Measurements from ENCODE around the gene ROR2.

The ROR2 gene

GRCh38 chr9:91835632-91836031, 114.4 kb downstream of the ROR2 start:
- no peak for DNase-seq (ENCODE audit: insufficient read length, low spot score)
- FAIRE-seq: no peak
- no peak for TF ChIP-seq POU2F2 (IDR thresholded peaks at IDR 0.05; ENCODE audit: low read depth, low read length)
- no peak for TF ChIP-seq PAX5 (IDR thresholded peaks at IDR 0.05; ENCODE audit: insufficient read depth, low read length, severe bottlenecking)
- TF ChIP-seq SPI1 (IDR thresholded peaks at IDR 0.05; ENCODE audit: low read depth, low read length): no peak
- TF ChIP-seq POLR2AphosphoS5 (IDR thresholded peaks at IDR 0.05; ENCODE audit: low read depth, low read length): no peak
- no peak for TF ChIP-seq POLR2A (IDR thresholded peaks at IDR 0.05; ENCODE audit: low read depth, low read length)

GRCh38 chr9:91835216-91835615, 114.8 kb downstream of the ROR2 start:
- TF ChIP-seq POLR2AphosphoS5 (IDR thresholded peaks at IDR 0.05; ENCODE audit: low read depth, low read length) (no peak), POLR2A (IDR thresholded peaks at IDR 0.05; ENCODE audit: low read depth, low read length) (no peak), TAF1 (IDR thresholded peaks at IDR 0.05; ENCODE audit: low read depth, low read length) (no peak), POU2F2 (IDR thresholded peaks at IDR 0.05; ENCODE audit: low read depth, low read length) (no peak), PAX5 (IDR thresholded peaks at IDR 0.05; ENCODE audit: insufficient read depth, low read length, severe bottlenecking) (no peak), SPI1 (IDR thresholded peaks at IDR 0.05; ENCODE audit: low read depth, low read length) (no peak)
- DNase-seq (ENCODE audit: insufficient read length, low spot score): no peak
- no peak for FAIRE-seq

- FAIRE-seq (no peak), DNase-seq (ENCODE audit: insufficient read length, low spot score) (no peak)
- no peak for TF ChIP-seq PAX5 (IDR thresholded peaks at IDR 0.05; ENCODE audit: insufficient read depth, low read length, severe bottlenecking)
- no peak for TF ChIP-seq POU2F2 (IDR thresholded peaks at IDR 0.05; ENCODE audit: low read depth, low read length)
- TF ChIP-seq TAF1 (IDR thresholded peaks at IDR 0.05; ENCODE audit: low read depth, low read length): no peak
- no peak for TF ChIP-seq SPI1 (IDR thresholded peaks at IDR 0.05; ENCODE audit: low read depth, low read length)
- TF ChIP-seq POLR2A (IDR thresholded peaks at IDR 0.05; ENCODE audit: low read depth, low read length): no peak
- no peak for TF ChIP-seq POLR2AphosphoS5 (IDR thresholded peaks at IDR 0.05; ENCODE audit: low read depth, low read length)
Measured at GRCh38 chr9:91834740-91835139, 115.3 kb downstream of the ROR2 start.

GRCh38 chr9:91833878-91834255, 116.2 kb downstream of the ROR2 start:
- no peak for DNase-seq (ENCODE audit: insufficient read length, low spot score)
- TF ChIP-seq PAX5 (IDR thresholded peaks at IDR 0.05; ENCODE audit: insufficient read depth, low read length, severe bottlenecking) (no peak), SPI1 (IDR thresholded peaks at IDR 0.05; ENCODE audit: low read depth, low read length) (no peak), POLR2A (IDR thresholded peaks at IDR 0.05; ENCODE audit: low read depth, low read length) (no peak), POLR2AphosphoS5 (IDR thresholded peaks at IDR 0.05; ENCODE audit: low read depth, low read length) (no peak), POU2F2 (IDR thresholded peaks at IDR 0.05; ENCODE audit: low read depth, low read length) (no peak), TAF1 (IDR thresholded peaks at IDR 0.05; ENCODE audit: low read depth, low read length) (no peak)
- no peak for FAIRE-seq

- no peak for FAIRE-seq
- TF ChIP-seq SPI1 (IDR thresholded peaks at IDR 0.05; ENCODE audit: low read depth, low read length) (no peak), PAX5 (IDR thresholded peaks at IDR 0.05; ENCODE audit: insufficient read depth, low read length, severe bottlenecking) (no peak), POU2F2 (IDR thresholded peaks at IDR 0.05; ENCODE audit: low read depth, low read length) (no peak), POLR2AphosphoS5 (IDR thresholded peaks at IDR 0.05; ENCODE audit: low read depth, low read length) (no peak), TAF1 (IDR thresholded peaks at IDR 0.05; ENCODE audit: low read depth, low read length) (no peak), POLR2A (IDR thresholded peaks at IDR 0.05; ENCODE audit: low read depth, low read length) (no peak)
- no peak for DNase-seq (ENCODE audit: insufficient read length, low spot score)
Measured at GRCh38 chr9:91833096-91833877, 116.7 kb downstream of the ROR2 start.

- FAIRE-seq (no peak), DNase-seq (ENCODE audit: insufficient read length, low spot score) (no peak)
- TF ChIP-seq POU2F2 (IDR thresholded peaks at IDR 0.05; ENCODE audit: low read depth, low read length) (no peak), POLR2A (IDR thresholded peaks at IDR 0.05; ENCODE audit: low read depth, low read length) (no peak), SPI1 (IDR thresholded peaks at IDR 0.05; ENCODE audit: low read depth, low read length) (no peak), POLR2AphosphoS5 (IDR thresholded peaks at IDR 0.05; ENCODE audit: low read depth, low read length) (no peak)
Measured at GRCh38 chr9:91832322-91832721, 117.7 kb downstream of the ROR2 start.

- TF ChIP-seq TAF1 (IDR thresholded peaks at IDR 0.05; ENCODE audit: low read depth, low read length) (no peak), POU2F2 (IDR thresholded peaks at IDR 0.05; ENCODE audit: low read depth, low read length) (no peak), POLR2AphosphoS5 (IDR thresholded peaks at IDR 0.05; ENCODE audit: low read depth, low read length) (no peak), SPI1 (IDR thresholded peaks at IDR 0.05; ENCODE audit: low read depth, low read length) (no peak), POLR2A (IDR thresholded peaks at IDR 0.05; ENCODE audit: low read depth, low read length) (no peak), PAX5 (IDR thresholded peaks at IDR 0.05; ENCODE audit: insufficient read depth, low read length, severe bottlenecking) (no peak)
- DNase-seq (ENCODE audit: insufficient read length, low spot score) (no peak), FAIRE-seq (no peak)
Measured at GRCh38 chr9:91825866-91826265, 124.2 kb downstream of the ROR2 start.

- FAIRE-seq: no peak
- no peak for DNase-seq (ENCODE audit: insufficient read length, low spot score)
- no peak for TF ChIP-seq TAF1 (IDR thresholded peaks at IDR 0.05; ENCODE audit: low read depth, low read length)
- TF ChIP-seq SPI1 (IDR thresholded peaks at IDR 0.05; ENCODE audit: low read depth, low read length): no peak
- no peak for TF ChIP-seq POU2F2 (IDR thresholded peaks at IDR 0.05; ENCODE audit: low read depth, low read length)
- no peak for TF ChIP-seq POLR2AphosphoS5 (IDR thresholded peaks at IDR 0.05; ENCODE audit: low read depth, low read length)
- TF ChIP-seq PAX5 (IDR thresholded peaks at IDR 0.05; ENCODE audit: insufficient read depth, low read length, severe bottlenecking): no peak
- TF ChIP-seq POLR2A (IDR thresholded peaks at IDR 0.05; ENCODE audit: low read depth, low read length): no peak
Measured at GRCh38 chr9:91825422-91825821, 124.6 kb downstream of the ROR2 start.

GRCh38 chr9:91824601-91825305, 125.3 kb downstream of the ROR2 start:
- no peak for DNase-seq (ENCODE audit: insufficient read length, low spot score)
- FAIRE-seq: no peak
- no peak for TF ChIP-seq POLR2AphosphoS5 (IDR thresholded peaks at IDR 0.05; ENCODE audit: low read depth, low read length)
- no peak for TF ChIP-seq POLR2A (IDR thresholded peaks at IDR 0.05; ENCODE audit: low read depth, low read length)
- TF ChIP-seq POU2F2 (IDR thresholded peaks at IDR 0.05; ENCODE audit: low read depth, low read length): no peak
- no peak for TF ChIP-seq PAX5 (IDR thresholded peaks at IDR 0.05; ENCODE audit: insufficient read depth, low read length, severe bottlenecking)
- no peak for TF ChIP-seq SPI1 (IDR thresholded peaks at IDR 0.05; ENCODE audit: low read depth, low read length)
- no peak for TF ChIP-seq TAF1 (IDR thresholded peaks at IDR 0.05; ENCODE audit: low read depth, low read length)
